ENCODE data around the gene CSNK1D. TPM values are rescaled to one million over a fixed set of nuclear protein-coding genes. Genes with fewer than 3 reads are reported as not detected.

CSNK1D gene
- total and polyA plus RNA-seq, 8 donors, result 55.9 to 180 (median 89.1) TPM

- intact Hi-C loops (cut with DNase I; ENCODE audit: low total_unique reads), result no loop called here
- no peaks in the 10 kb centered on the region for H3K27me3 ChIP-seq
- H3K4me3 ChIP-seq, result no peak overlapping the region
- H3K4me1 ChIP-seq, result peaks cover 14 to 21% (median 17%) of the 10 kb centered on the region in 4 donors
- no peaks in the 10 kb centered on the region for H3K36me3 ChIP-seq
- no peak overlapping the region for H3K27ac ChIP-seq
- TF ChIP-seq POLR2AphosphoS5 (IDR thresholded peaks at IDR 0.05), result no peak
- no peaks in the 10 kb centered on the region for H3K9me3 ChIP-seq
- 59 to 69% (median 61%) methylated on average over 10 of the region's 10 CpGs for WGBS, 5 donors
- DNase-seq, result no peak
Observed at GRCh38 chr17:82221341-82221902, 52.1 kb downstream of the CSNK1D start.

GRCh38 chr17:82219753-82220709, 53.5 kb downstream of the CSNK1D start:
- Histone ChIP-seq H3K27me3 (no peaks in the 10 kb centered on the region), H3K4me3 (no peak overlapping the region), H3K27ac (peak overlapping the region in 1 of 5 donors; percentile 87), H3K36me3 (no peaks in the 10 kb centered on the region), H3K4me1 (peaks cover 27 to 30% (median 29%) of the 10 kb centered on the region in 4 donors), H3K9me3 (no peaks in the 10 kb centered on the region)
- WGBS, 5 donors, result 85 to 95% (median 88%) methylated on average over 9 to 11 of the region's 11 CpGs
- intact Hi-C loops (cut with DNase I; ENCODE audit: low total_unique reads), result no loop called here
- TF ChIP-seq POLR2AphosphoS5 (IDR thresholded peaks at IDR 0.05) (no peak), POLR2A (IDR thresholded peaks at IDR 0.05) (no peak), EP300 (IDR thresholded peaks at IDR 0.05) (no peak), CTCF (IDR thresholded peaks at IDR 0.05) (no peak)
- no peak for DNase-seq

GRCh38 chr17:82219083-82219482, 54.4 kb downstream of the CSNK1D start:
- no peaks in the 10 kb centered on the region for H3K27me3 ChIP-seq
- DNase-seq, result no peak
- no peak for TF ChIP-seq POLR2AphosphoS5 (IDR thresholded peaks at IDR 0.05)
- H3K4me1 ChIP-seq, result peaks cover 28 to 39% (median 30%) of the 10 kb centered on the region in 4 donors
- H3K4me3 ChIP-seq, result no peak overlapping the region
- intact Hi-C loops (cut with DNase I; ENCODE audit: low total_unique reads), result no loop called here
- H3K9me3 ChIP-seq, result no peaks in the 10 kb centered on the region
- H3K27ac ChIP-seq, result peak overlapping the region in 1 of 5 donors; percentile 87
- 86 to 92% (median 90%) methylated on average over 3 to 7 of the region's 7 CpGs for WGBS, 5 donors
- no peaks in the 10 kb centered on the region for H3K36me3 ChIP-seq

- no peak overlapping the region for H3K4me3 ChIP-seq
- peak overlapping the region in 3 of 5 donors; percentile 82 to 94 (median 87) for H3K27ac ChIP-seq
- no peaks in the 10 kb centered on the region for H3K9me3 ChIP-seq
- H3K4me1 ChIP-seq, result peaks cover 31 to 45% (median 34%) of the 10 kb centered on the region in 4 donors
- H3K27me3 ChIP-seq, result no peaks in the 10 kb centered on the region
- intact Hi-C loops (cut with DNase I; ENCODE audit: low total_unique reads), result no loop called here
- 88 to 93% (median 92%) methylated on average over 29 to 32 of the region's 32 CpGs for WGBS, 5 donors
- no peak for DNase-seq
- no peak for TF ChIP-seq POLR2A (IDR thresholded peaks at IDR 0.05)
- no peak for TF ChIP-seq CTCF (IDR thresholded peaks at IDR 0.05)
- no peak for TF ChIP-seq EP300 (IDR thresholded peaks at IDR 0.05)
- no peak for TF ChIP-seq POLR2AphosphoS5 (IDR thresholded peaks at IDR 0.05)
- H3K36me3 ChIP-seq, result no peaks in the 10 kb centered on the region
Observed at GRCh38 chr17:82218349-82219075, 55.0 kb downstream of the CSNK1D start.

- intact Hi-C loops (cut with DNase I; ENCODE audit: low total_unique reads), result no loop called here
- no peaks in the 10 kb centered on the region for H3K27me3 ChIP-seq
- peak; percentile 38 to 63 for DNase-seq
- peaks cover 36 to 50% (median 40%) of the 10 kb centered on the region in 4 donors for H3K4me1 ChIP-seq
- H3K4me3 ChIP-seq, result no peak overlapping the region
- WGBS, 5 donors, result 56 to 79% (median 65%) methylated on average over 16 to 21 of the region's 21 CpGs
- H3K27ac ChIP-seq, result peak overlapping the region; percentile 40 to 94 (median 82)
- H3K36me3 ChIP-seq, result no peaks in the 10 kb centered on the region
- TF ChIP-seq POLR2AphosphoS5 (IDR thresholded peaks at IDR 0.05), result peak in 1 of 3 donors; percentile 43
- no peak for TF ChIP-seq CTCF (IDR thresholded peaks at IDR 0.05)
- no peak for TF ChIP-seq POLR2A (IDR thresholded peaks at IDR 0.05)
- no peak for TF ChIP-seq EP300 (IDR thresholded peaks at IDR 0.05)
- no peaks in the 10 kb centered on the region for H3K9me3 ChIP-seq
Observed at GRCh38 chr17:82217530-82218204, 55.8 kb downstream of the CSNK1D start.

All from stomach (tissue), 9 donors.